ENCODE results near the gene MRPS6. TPM values are rescaled to one million over a fixed set of nuclear protein-coding genes. Genes with fewer than 3 reads are reported as not detected.

MRPS6 gene
- total RNA-seq, 2 donors from 2014 or later, result 27.9 to 30.9 TPM

DNA sequence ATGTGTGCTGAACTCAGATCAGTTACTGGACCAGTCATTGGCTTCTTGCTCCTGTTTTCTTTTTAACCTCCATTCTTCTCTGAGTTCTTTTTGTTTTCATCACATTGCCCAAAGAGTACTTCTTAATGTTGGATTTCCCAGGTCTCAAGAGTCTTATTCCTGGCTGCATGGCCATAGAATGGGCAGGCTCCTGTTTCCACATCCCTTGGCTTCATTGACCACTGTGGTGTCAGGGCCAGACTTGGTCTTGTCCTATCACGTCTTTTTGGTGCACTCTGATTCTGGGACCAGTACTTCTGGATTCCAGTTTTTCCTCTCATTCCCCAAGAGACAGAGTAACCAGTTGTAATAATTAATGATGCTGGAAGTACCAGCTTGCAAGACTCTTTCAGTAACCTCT, 41.8 kb downstream of the MRPS6 start:
- peaks cover 11 to 36% of the 10 kb centered on the region in 2 donors for H3K4me1 ChIP-seq (ENCODE audit: control insufficient read depth in 1 of 2, low read depth in 2 of 2)
- no peaks in the 10 kb centered on the region for H3K27me3 ChIP-seq (replicated peaks; ENCODE audit: insufficient read depth)
- DNase-seq (ENCODE audit: low spot score) (no peak), ATAC-seq (ENCODE audit: insufficient number of reproducible peaks, low FRiP score, low read depth) (no peak)
- no peak overlapping the region for H3K27ac ChIP-seq
- H3K4me3 ChIP-seq, result no peak overlapping the region
- H3K9me3 ChIP-seq, result no peaks in the 10 kb centered on the region
- no peak for TF ChIP-seq CTCF (IDR thresholded peaks at IDR 0.05)
- H3K36me3 ChIP-seq, result no peaks in the 10 kb centered on the region

- TF ChIP-seq CTCF (IDR thresholded peaks at IDR 0.05), result no peak
- Histone ChIP-seq H3K4me1 (ENCODE audit: control insufficient read depth in 1 of 2, low read depth in 2 of 2) (peaks cover 13 to 38% of the 10 kb centered on the region in 2 donors), H3K9me3 (no peaks in the 10 kb centered on the region), H3K4me3 (no peak overlapping the region), H3K27ac (peak overlapping the region in 1 of 2 donors; percentile 38), H3K36me3 (no peaks in the 10 kb centered on the region), H3K27me3 (replicated peaks; ENCODE audit: insufficient read depth) (no peaks in the 10 kb centered on the region)
- ATAC-seq (ENCODE audit: insufficient number of reproducible peaks, low FRiP score, low read depth) (no peak), DNase-seq (ENCODE audit: low spot score) (no peak)
These were observed 43.2 kb downstream of the MRPS6 start for GRCh38 chr21:34116569-34116968.

- H3K27ac ChIP-seq, result no peak overlapping the region
- no peaks in the 10 kb centered on the region for H3K9me3 ChIP-seq
- no peak for ATAC-seq (ENCODE audit: insufficient number of reproducible peaks, low FRiP score, low read depth)
- TF ChIP-seq CTCF (IDR thresholded peaks at IDR 0.05), result no peak
- no peaks in the 10 kb centered on the region for H3K27me3 ChIP-seq (replicated peaks; ENCODE audit: insufficient read depth)
- no peak overlapping the region for H3K4me3 ChIP-seq
- peaks cover 10 to 62% of the 10 kb centered on the region in 2 donors for H3K4me1 ChIP-seq (ENCODE audit: control insufficient read depth in 1 of 2, low read depth in 2 of 2)
- DNase-seq (ENCODE audit: low spot score), result no peak
- H3K36me3 ChIP-seq, result no peaks in the 10 kb centered on the region
These were observed 47.5 kb downstream of the MRPS6 start for GRCh38 chr21:34120867-34121266.

DNA sequence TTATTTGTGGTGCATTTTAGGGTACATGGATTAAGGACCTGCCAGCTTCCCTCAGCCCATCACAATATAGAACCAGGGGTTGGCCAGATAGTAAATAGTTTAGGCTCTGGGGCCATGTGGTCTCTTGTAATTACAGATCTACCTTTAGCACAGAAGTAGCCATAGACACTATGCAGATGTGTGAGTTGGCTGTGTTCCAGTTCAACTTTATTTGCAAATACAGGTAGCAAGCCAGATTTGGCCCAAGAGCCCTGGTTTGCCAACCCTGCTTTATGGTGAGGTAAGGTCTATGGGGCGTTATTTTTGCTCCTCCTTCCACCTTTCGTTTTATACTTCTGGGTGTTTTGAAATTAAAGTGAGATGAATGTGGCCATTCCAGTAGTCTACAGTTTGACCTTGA, 48.7 kb downstream of the MRPS6 start:
- Histone ChIP-seq H3K27me3 (replicated peaks; ENCODE audit: insufficient read depth) (no peaks in the 10 kb centered on the region), H3K4me1 (ENCODE audit: control insufficient read depth in 1 of 2, low read depth in 2 of 2) (peaks cover 18 to 74% of the 10 kb centered on the region in 2 donors), H3K9me3 (no peaks in the 10 kb centered on the region), H3K4me3 (no peak overlapping the region), H3K27ac (no peak overlapping the region), H3K36me3 (peaks cover 4% of the 10 kb centered on the region)
- DNase-seq (ENCODE audit: low spot score) (no peak), ATAC-seq (ENCODE audit: insufficient number of reproducible peaks, low FRiP score, low read depth) (no peak)
- no peak for TF ChIP-seq CTCF (IDR thresholded peaks at IDR 0.05)

GRCh38 chr21:34123609-34124008, 50.2 kb downstream of the MRPS6 start:
- no peak for ATAC-seq (ENCODE audit: insufficient number of reproducible peaks, low FRiP score, low read depth)
- Histone ChIP-seq H3K27me3 (replicated peaks; ENCODE audit: insufficient read depth) (no peaks in the 10 kb centered on the region), H3K36me3 (peaks cover 4% of the 10 kb centered on the region), H3K27ac (peak overlapping the region in 1 of 2 donors; percentile 10), H3K4me3 (peak overlapping the region; percentile 4), H3K4me1 (ENCODE audit: control insufficient read depth in 1 of 2, low read depth in 2 of 2) (peaks cover 29 to 88% of the 10 kb centered on the region in 2 donors), H3K9me3 (no peaks in the 10 kb centered on the region)
- DNase-seq (ENCODE audit: low spot score), result no peak
- TF ChIP-seq CTCF (IDR thresholded peaks at IDR 0.05), result no peak

Data from thoracic aorta (tissue), 2 donors.